Measurements from ENCODE around the gene MYD88.
A peak's percentile ranks its signal among the peaks of the same experiment; 100 is the strongest.
"Not testable (repeated sequence)": the region's sequence is repeated elsewhere in the genome, so short reads cannot be mapped to it uniquely, and the experiment has no call there.

The MYD88 gene

DNA sequence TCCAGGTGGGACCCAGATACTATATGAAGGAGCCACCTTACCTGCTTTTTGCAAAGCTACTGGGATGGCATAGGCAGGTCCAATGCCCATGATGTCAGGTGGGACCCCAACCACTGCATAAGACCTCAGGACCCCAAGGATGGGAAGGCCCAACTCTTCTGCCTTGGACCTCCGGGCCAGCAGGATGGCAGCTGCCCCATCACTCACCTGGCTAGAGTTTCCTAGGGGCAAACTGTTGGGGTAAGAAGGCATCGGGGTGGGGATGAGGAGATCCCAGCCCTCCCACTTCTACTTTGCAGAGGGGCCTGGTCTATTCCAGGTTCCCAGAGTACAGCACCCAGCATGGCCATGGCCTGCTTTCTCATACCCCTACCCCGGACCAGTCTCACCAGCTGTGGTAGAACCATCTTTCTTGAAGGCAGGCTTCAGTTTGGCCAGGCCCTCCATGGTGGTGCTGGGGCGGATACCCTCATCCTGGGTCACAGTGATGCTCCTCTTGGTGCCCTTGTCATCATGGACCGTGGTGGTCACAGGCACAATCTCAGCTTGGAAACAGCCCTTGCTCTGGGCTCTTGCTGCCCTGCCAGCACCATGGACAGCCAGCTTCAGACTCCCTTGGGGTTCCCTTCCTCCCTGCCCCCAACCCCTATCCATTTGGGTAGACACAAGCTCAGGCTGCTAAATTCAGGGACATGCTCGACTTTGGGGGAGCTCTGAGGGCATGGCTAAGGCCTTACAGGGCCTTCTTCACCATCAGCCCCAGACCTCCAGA is 12.2 kb upstream of the MYD88 start:
- Histone ChIP-seq H3K4me3 (ENCODE audit: insufficient read depth, low read depth, low read length, poor library complexity, severe bottlenecking) (no peak overlapping the region), H3K4me1 (ENCODE audit: control insufficient read depth, insufficient read depth, low read length, poor library complexity, severe bottlenecking) (no peaks in the 10 kb centered on the region), H3K36me3 (ENCODE audit: control insufficient read depth, insufficient read depth, low read length) (peaks cover 91% of the 10 kb centered on the region), H3K27me3 (replicated peaks; ENCODE audit: control insufficient read depth, insufficient read depth, low read length, poor library complexity, severe bottlenecking) (no peaks in the 10 kb centered on the region), H3K27ac (ENCODE audit: insufficient read depth, low read length, poor library complexity, severe bottlenecking) (no peak overlapping the region), H3K9me3 (ENCODE audit: control insufficient read depth, low read length) (no peaks in the 10 kb centered on the region)
- no peak for DNase-seq

- H3K36me3 ChIP-seq (ENCODE audit: control insufficient read depth, insufficient read depth, low read length) = peaks cover 85% of the 10 kb centered on the region
- H3K9me3 ChIP-seq (ENCODE audit: control insufficient read depth, low read length) = no peaks in the 10 kb centered on the region
- no peaks in the 10 kb centered on the region for H3K4me1 ChIP-seq (ENCODE audit: control insufficient read depth, insufficient read depth, low read length, poor library complexity, severe bottlenecking)
- peak overlapping the region; percentile 1 for H3K27ac ChIP-seq (ENCODE audit: insufficient read depth, low read length, poor library complexity, severe bottlenecking)
- DNase-seq = no peak
- H3K4me3 ChIP-seq (ENCODE audit: insufficient read depth, low read depth, low read length, poor library complexity, severe bottlenecking) = no peak overlapping the region
- no peaks in the 10 kb centered on the region for H3K27me3 ChIP-seq (replicated peaks; ENCODE audit: control insufficient read depth, insufficient read depth, low read length, poor library complexity, severe bottlenecking)
Measured at GRCh38 chr3:38127611-38128302, 10.7 kb upstream of the MYD88 start.

GRCh38 chr3:38128303-38128655 is 10.2 kb upstream of the MYD88 start:
- DNase-seq = no peak
- H3K9me3 ChIP-seq (ENCODE audit: control insufficient read depth, low read length) = no peaks in the 10 kb centered on the region
- peaks cover 84% of the 10 kb centered on the region for H3K36me3 ChIP-seq (ENCODE audit: control insufficient read depth, insufficient read depth, low read length)
- H3K4me3 ChIP-seq (ENCODE audit: insufficient read depth, low read depth, low read length, poor library complexity, severe bottlenecking) = no peak overlapping the region
- no peaks in the 10 kb centered on the region for H3K4me1 ChIP-seq (ENCODE audit: control insufficient read depth, insufficient read depth, low read length, poor library complexity, severe bottlenecking)
- no peak overlapping the region for H3K27ac ChIP-seq (ENCODE audit: insufficient read depth, low read length, poor library complexity, severe bottlenecking)
- H3K27me3 ChIP-seq (replicated peaks; ENCODE audit: control insufficient read depth, insufficient read depth, low read length, poor library complexity, severe bottlenecking) = no peaks in the 10 kb centered on the region

GRCh38 chr3:38129058-38129457 is 9.4 kb upstream of the MYD88 start:
- DNase-seq = no peak
- Histone ChIP-seq H3K27me3 (replicated peaks; ENCODE audit: control insufficient read depth, insufficient read depth, low read length, poor library complexity, severe bottlenecking) (no peaks in the 10 kb centered on the region), H3K4me3 (ENCODE audit: insufficient read depth, low read depth, low read length, poor library complexity, severe bottlenecking) (no peak overlapping the region), H3K27ac (ENCODE audit: insufficient read depth, low read length, poor library complexity, severe bottlenecking) (no peak overlapping the region), H3K36me3 (ENCODE audit: control insufficient read depth, insufficient read depth, low read length) (peaks cover 82% of the 10 kb centered on the region), H3K4me1 (ENCODE audit: control insufficient read depth, insufficient read depth, low read length, poor library complexity, severe bottlenecking) (no peaks in the 10 kb centered on the region), H3K9me3 (ENCODE audit: control insufficient read depth, low read length) (no peaks in the 10 kb centered on the region)

GRCh38 chr3:38130631-38131065 is 7.8 kb upstream of the MYD88 start:
- DNase-seq = no peak
- Histone ChIP-seq H3K27ac (ENCODE audit: insufficient read depth, low read length, poor library complexity, severe bottlenecking) (no peak overlapping the region), H3K9me3 (ENCODE audit: control insufficient read depth, low read length) (no peaks in the 10 kb centered on the region), H3K27me3 (replicated peaks; ENCODE audit: control insufficient read depth, insufficient read depth, low read length, poor library complexity, severe bottlenecking) (no peaks in the 10 kb centered on the region), H3K4me1 (ENCODE audit: control insufficient read depth, insufficient read depth, low read length, poor library complexity, severe bottlenecking) (peaks cover 4% of the 10 kb centered on the region), H3K4me3 (ENCODE audit: insufficient read depth, low read depth, low read length, poor library complexity, severe bottlenecking) (no peak overlapping the region), H3K36me3 (ENCODE audit: control insufficient read depth, insufficient read depth, low read length) (peaks cover 70% of the 10 kb centered on the region)

DNA sequence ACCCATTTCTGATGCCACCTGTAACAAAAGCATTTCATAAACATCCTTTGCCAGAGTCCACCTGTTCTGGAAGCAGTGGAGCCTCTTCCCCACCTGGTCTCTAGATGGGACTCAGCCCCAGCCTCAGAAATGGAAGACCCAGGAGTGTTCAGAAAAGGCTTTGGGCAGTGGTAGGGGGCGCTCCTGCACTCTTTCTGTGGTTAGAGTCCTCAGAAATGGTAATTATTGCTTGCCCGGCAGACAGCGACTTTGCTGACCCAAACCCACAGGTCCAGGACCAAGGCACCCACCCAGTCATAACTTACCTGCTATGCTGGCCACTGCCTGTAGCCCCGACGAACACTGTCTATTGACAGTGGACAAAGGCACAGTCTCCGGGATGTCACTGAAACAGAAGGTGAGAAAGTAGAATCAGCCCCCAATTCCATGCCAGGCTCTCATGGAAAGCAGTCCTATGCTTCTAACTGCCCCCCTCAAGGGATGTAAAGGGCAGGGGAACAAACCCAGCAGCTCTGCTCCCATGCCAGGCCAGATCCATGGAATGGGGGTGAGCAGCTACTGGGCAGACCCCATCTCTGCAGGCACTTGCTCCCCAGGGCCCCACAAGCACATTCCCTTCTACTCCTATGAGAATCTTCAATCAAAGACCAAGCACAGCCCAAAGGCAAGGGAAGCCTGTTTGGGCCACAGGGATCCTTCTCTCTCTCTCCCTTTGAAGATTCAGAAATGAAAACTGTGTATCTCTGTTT is 6.7 kb upstream of the MYD88 start:
- Histone ChIP-seq H3K4me1 (ENCODE audit: control insufficient read depth, insufficient read depth, low read length, poor library complexity, severe bottlenecking) (peaks cover 12% of the 10 kb centered on the region), H3K36me3 (ENCODE audit: control insufficient read depth, insufficient read depth, low read length) (peaks cover 59% of the 10 kb centered on the region), H3K27ac (ENCODE audit: insufficient read depth, low read length, poor library complexity, severe bottlenecking) (no peak overlapping the region), H3K27me3 (replicated peaks; ENCODE audit: control insufficient read depth, insufficient read depth, low read length, poor library complexity, severe bottlenecking) (no peaks in the 10 kb centered on the region), H3K9me3 (ENCODE audit: control insufficient read depth, low read length) (no peaks in the 10 kb centered on the region), H3K4me3 (ENCODE audit: insufficient read depth, low read depth, low read length, poor library complexity, severe bottlenecking) (no peak overlapping the region)
- DNase-seq = peak in 1 of 3 donors; percentile 9

DNA sequence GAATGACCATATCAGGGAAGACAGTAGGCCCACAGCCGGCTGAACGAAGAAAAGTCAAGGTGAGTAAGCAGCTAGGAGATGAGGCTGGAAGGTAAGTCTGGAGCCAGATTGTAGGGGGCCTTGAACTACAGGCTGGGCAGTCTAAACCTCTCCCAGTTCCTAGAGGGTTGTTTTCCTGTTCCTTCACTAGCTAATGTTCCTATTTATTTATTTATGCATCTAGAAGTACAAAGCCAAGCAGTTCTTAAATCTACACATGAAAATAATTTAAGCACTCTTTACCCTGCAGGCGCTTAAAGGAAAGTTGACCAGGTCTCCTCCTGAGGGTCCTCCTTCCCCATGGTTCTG is 5.3 kb upstream of the MYD88 start:
- H3K36me3 ChIP-seq (ENCODE audit: control insufficient read depth, insufficient read depth, low read length) = peaks cover 45% of the 10 kb centered on the region
- no peak overlapping the region for H3K27ac ChIP-seq (ENCODE audit: insufficient read depth, low read length, poor library complexity, severe bottlenecking)
- no peaks in the 10 kb centered on the region for H3K9me3 ChIP-seq (ENCODE audit: control insufficient read depth, low read length)
- H3K27me3 ChIP-seq (replicated peaks; ENCODE audit: control insufficient read depth, insufficient read depth, low read length, poor library complexity, severe bottlenecking) = no peaks in the 10 kb centered on the region
- H3K4me3 ChIP-seq (ENCODE audit: insufficient read depth, low read depth, low read length, poor library complexity, severe bottlenecking) = no peak overlapping the region
- no peak for DNase-seq
- H3K4me1 ChIP-seq (ENCODE audit: control insufficient read depth, insufficient read depth, low read length, poor library complexity, severe bottlenecking) = peaks cover 21% of the 10 kb centered on the region

- Histone ChIP-seq H3K27me3 (replicated peaks; ENCODE audit: control insufficient read depth, insufficient read depth, low read length, poor library complexity, severe bottlenecking) (no peaks in the 10 kb centered on the region), H3K9me3 (ENCODE audit: control insufficient read depth, low read length) (no peaks in the 10 kb centered on the region), H3K4me3 (ENCODE audit: insufficient read depth, low read depth, low read length, poor library complexity, severe bottlenecking) (no peak overlapping the region), H3K36me3 (ENCODE audit: control insufficient read depth, insufficient read depth, low read length) (peaks cover 41% of the 10 kb centered on the region), H3K4me1 (ENCODE audit: control insufficient read depth, insufficient read depth, low read length, poor library complexity, severe bottlenecking) (peaks cover 22% of the 10 kb centered on the region), H3K27ac (ENCODE audit: insufficient read depth, low read length, poor library complexity, severe bottlenecking) (no peak overlapping the region)
- no peak for DNase-seq
Measured at GRCh38 chr3:38133557-38134405, 4.7 kb upstream of the MYD88 start.

- not testable (repeated sequence) for H3K27me3 ChIP-seq (replicated peaks; ENCODE audit: control insufficient read depth, insufficient read depth, low read length, poor library complexity, severe bottlenecking); H3K27ac ChIP-seq (ENCODE audit: insufficient read depth, low read length, poor library complexity, severe bottlenecking); H3K4me3 ChIP-seq (ENCODE audit: insufficient read depth, low read depth, low read length, poor library complexity, severe bottlenecking); H3K9me3 ChIP-seq (ENCODE audit: control insufficient read depth, low read length); DNase-seq
- Histone ChIP-seq H3K4me1 (ENCODE audit: control insufficient read depth, insufficient read depth, low read length, poor library complexity, severe bottlenecking) (peaks cover 25% of the 10 kb centered on the region), H3K36me3 (ENCODE audit: control insufficient read depth, insufficient read depth, low read length) (peaks cover 33% of the 10 kb centered on the region)
Measured at GRCh38 chr3:38134517-38135143, 3.8 kb upstream of the MYD88 start.

All from effector memory CD4-positive, alpha-beta T cell (primary cell).